SK-N-SH treated with all-trans-retinoic acid at 6 μM for 48 hours (cell line): ENCODE results near the gene PIGN.

Experiments
- ARNTL ChIP-seq: fragments of 450-650 bp; formaldehyde crosslinking; IDR thresholded peaks from 2 replicates; pipeline ENCODE4 v1.5.0; 2020; ENCODE audit warnings: low read depth, mild to moderate bottlenecking, moderate library complexity, borderline replicate concordance
- BACH2 ChIP-seq: fragments of 250-450 bp; sonication (Bioruptor Pico); IDR thresholded peaks from 2 replicates; pipeline ENCODE4 v1.9.0; 2021; ENCODE audit warnings: mild to moderate bottlenecking, borderline replicate concordance
- CSDC2 ChIP-seq: fragments of 250-450 bp; sonication (Bioruptor Pico); IDR thresholded peaks from 2 replicates; pipeline ENCODE4 v1.5.0; 2020; ENCODE audit warnings: mild to moderate bottlenecking, moderate library complexity
- OSR1 ChIP-seq: fragments of 250-450 bp; sonication (Bioruptor Pico); IDR thresholded peaks from 2 replicates; pipeline ENCODE4 v1.8.0; 2022; ENCODE audit warnings: moderate library complexity, mild to moderate bottlenecking, inconsistent platforms
- PATZ1 ChIP-seq: fragments of 250-450 bp; sonication (Bioruptor Pico); IDR thresholded peaks from 2 replicates; pipeline ENCODE4 v1.8.0; 2020; ENCODE audit warnings: mild to moderate bottlenecking, moderate library complexity, borderline replicate concordance
- POU6F1 ChIP-seq: fragments of 250-450 bp; sonication (Bioruptor Pico); IDR thresholded peaks from 2 replicates; pipeline ENCODE4 v1.8.0; 2021; ENCODE audit warnings: low read depth, mild to moderate bottlenecking, moderate library complexity, borderline replicate concordance
- SNAI2 ChIP-seq: fragments of 250-450 bp; sonication (Bioruptor Pico); IDR thresholded peaks from 2 replicates; pipeline ENCODE4 v1.5.0; 2020; ENCODE audit warnings: mild to moderate bottlenecking, moderate library complexity
- TSHZ2 ChIP-seq: fragments of 250-450 bp; sonication (Bioruptor Pico); IDR thresholded peaks from 2 replicates; pipeline ENCODE4 v1.5.0; 2020; ENCODE audit warnings: mild to moderate bottlenecking, moderate library complexity
- ZC3H10 ChIP-seq: fragments of 250-450 bp; sonication (Bioruptor Pico); IDR thresholded peaks from 2 replicates; pipeline ENCODE4 v1.5.1; 2021; ENCODE audit warnings: mild to moderate bottlenecking, moderate library complexity
- ZFP30 ChIP-seq: fragments of 450-650 bp; formaldehyde crosslinking; IDR thresholded peaks from 2 replicates; pipeline ENCODE4 v1.5.0; 2022; ENCODE audit warnings: mild to moderate bottlenecking, moderate library complexity
- ZNF8 ChIP-seq: fragments of 450-650 bp; formaldehyde crosslinking; IDR thresholded peaks from 2 replicates; pipeline ENCODE4 v1.5.0; 2020; ENCODE audit warnings: mild to moderate bottlenecking, moderate library complexity

DNA sequence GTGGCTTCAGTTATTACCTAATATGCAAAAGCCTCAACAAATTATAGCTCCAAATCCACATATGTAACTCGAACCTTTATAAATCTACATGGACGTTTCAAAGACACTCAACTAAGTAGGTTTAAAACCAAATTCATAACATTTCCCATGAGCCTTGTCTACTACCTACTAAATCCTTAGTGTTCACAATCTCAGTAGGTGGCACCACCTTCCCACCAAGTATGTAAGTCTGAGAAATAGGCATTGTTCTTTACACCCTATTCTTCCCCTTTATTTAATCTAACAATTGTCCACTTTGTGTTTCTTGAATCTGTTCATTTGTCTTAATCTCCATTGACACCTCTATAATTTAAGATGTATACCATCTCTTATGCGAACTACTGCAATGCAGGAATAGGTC, 4.6 kb downstream of the PIGN start:
- TF ChIP-seq BACH2 (CRISPR knock-in tag) (no peak), CSDC2 (CRISPR knock-in tag) (no peak), ZFP30 (CRISPR knock-in tag) (no peak), ZC3H10 (CRISPR knock-in tag) (no peak), SNAI2 (CRISPR knock-in tag) (no peak), TSHZ2 (CRISPR knock-in tag) (no peak), ARNTL (CRISPR knock-in tag) (no peak), PATZ1 (CRISPR knock-in tag) (no peak), ZNF8 (CRISPR knock-in tag) (no peak), POU6F1 (CRISPR knock-in tag) (no peak), OSR1 (CRISPR knock-in tag) (no peak)
